Activated CD8-positive, alpha-beta T cell treated with anti-CD3 and anti-CD28 coated beads for 36 hours (primary cell): ENCODE measurements around the gene PAEP. TPM values are rescaled to one million over a fixed set of nuclear protein-coding genes. Genes with fewer than 3 reads are reported as not detected.
"Not testable (repeated sequence)": the region's sequence is repeated elsewhere in the genome, so short reads cannot be mapped to it uniquely, and the experiment has no call there.

Source experiments
- ATAC-seq: fragments of 200-7000 bp; cut with Tn5 transposase; one replicate; pipeline ENCODE4 v1.10.0; 2021; ENCODE audit warnings: mild to moderate bottlenecking, moderate library complexity
- CTCF ChIA-PET: fragments of 350-600 bp; sonication (Branson Sonifier 250); formaldehyde crosslinking; loops from one replicate; lab custom pipeline; 2021; ENCODE audit warnings: antibody characterized with exemption; lab: Charles Lee
- POLR2A ChIA-PET: fragments of 350-600 bp; sonication (Branson Sonifier 250); formaldehyde crosslinking; loops from one replicate; lab custom pipeline; 2021; ENCODE audit warnings: antibody characterized with exemption; lab: Charles Lee
- DNase-seq: peaks from one replicate; pipeline ENCODE4 v3.0.0-alpha.2; 2020
- H3K27ac Mint-ChIP-seq: one replicate; pipeline ENCODE4 v1.8.0; 2021; ENCODE audit warnings: mild to moderate bottlenecking, mixed read lengths
- H3K27me3 Mint-ChIP-seq: one replicate; pipeline ENCODE4 v1.8.0; 2021; ENCODE audit warnings: mixed read lengths
- H3K36me3 Mint-ChIP-seq: one replicate; pipeline ENCODE4 v1.8.0; 2021; ENCODE audit warnings: low read depth, mixed read lengths
- H3K4me1 Mint-ChIP-seq: one replicate; pipeline ENCODE4 v1.8.0; 2021; ENCODE audit warnings: low read depth, mixed read lengths
- H3K4me3 Mint-ChIP-seq: one replicate; pipeline ENCODE4 v1.8.0; 2021; ENCODE audit warnings: mild to moderate bottlenecking, moderate library complexity, mixed read lengths
- H3K9me3 Mint-ChIP-seq: one replicate; pipeline ENCODE4 v1.8.0; 2021; ENCODE audit warnings: mixed read lengths
- intact Hi-C: fragments of 100-400 bp; cut with micrococcal nuclease; formaldehyde crosslinking; loops from one replicate; pipeline ENCODE4 v1.10.0; 2022
- total RNA-seq, 2 experiments: library from RNA; stranded (reverse); gene quantifications; one replicate each; pipeline ENCODE4 v1.2.3, GENCODE V29; 2021
- TF ChIP-seq, protein P1 (sequence below): fragments of 200-600 bp; IDR thresholded peaks from one replicate; pipeline ENCODE4 v1.8.0; 2022; ENCODE audit warnings: antibody characterized with exemption, mild to moderate bottlenecking

Gene PAEP
- total RNA-seq, 2 experiments from 2014 or later: not detected

DNA sequence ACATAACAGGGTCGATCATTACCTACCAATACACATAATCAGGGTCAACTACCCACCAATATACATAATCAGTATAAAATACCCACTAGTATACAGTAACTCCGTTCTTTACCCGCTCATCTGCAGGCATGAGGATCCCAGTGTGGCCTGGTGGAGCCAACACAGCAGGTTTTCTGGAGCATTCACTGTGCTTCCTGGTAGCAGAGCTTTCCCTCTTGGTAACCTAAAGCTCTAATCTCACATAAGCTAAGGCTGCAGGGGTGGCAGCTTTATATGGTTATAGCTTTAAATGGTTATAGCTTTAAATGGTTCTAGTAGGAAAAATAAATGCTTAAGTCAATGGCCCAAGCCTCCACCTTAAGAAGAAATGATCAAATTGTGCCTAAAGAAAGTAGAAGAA lies 28.4 kb upstream of the PAEP start:
- CTCF ChIA-PET: no interaction called here

DNA sequence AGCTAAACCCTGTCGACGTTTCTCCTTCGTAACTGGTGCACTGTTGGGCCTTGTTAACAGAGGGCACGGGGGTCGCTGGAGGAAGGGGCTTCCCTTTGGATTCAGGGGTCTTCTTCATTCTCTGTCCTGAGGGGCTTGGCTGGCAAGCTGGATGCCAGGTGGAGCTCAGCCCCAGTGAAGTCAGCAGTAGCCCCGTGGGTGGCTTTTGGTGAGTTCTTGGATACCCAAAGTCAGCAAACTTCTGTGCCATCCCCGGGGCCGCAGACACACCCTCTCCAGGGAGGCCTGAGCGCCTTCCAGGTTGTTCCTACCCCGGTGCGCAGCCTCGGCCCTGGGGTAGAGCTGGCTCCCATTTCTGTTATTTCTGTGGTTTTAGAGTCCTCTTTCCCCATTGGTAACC lies 27.9 kb upstream of the PAEP start:
- ChIA-PET CTCF (no interaction called here), POLR2A (no interaction called here)
- peaks cover 14% of the 10 kb centered on the region for H3K27me3 Mint-ChIP-seq
- H3K36me3 Mint-ChIP-seq: no peaks in the 10 kb centered on the region
- no peak overlapping the region for H3K27ac Mint-ChIP-seq
- TF ChIP-seq, protein P1, sequence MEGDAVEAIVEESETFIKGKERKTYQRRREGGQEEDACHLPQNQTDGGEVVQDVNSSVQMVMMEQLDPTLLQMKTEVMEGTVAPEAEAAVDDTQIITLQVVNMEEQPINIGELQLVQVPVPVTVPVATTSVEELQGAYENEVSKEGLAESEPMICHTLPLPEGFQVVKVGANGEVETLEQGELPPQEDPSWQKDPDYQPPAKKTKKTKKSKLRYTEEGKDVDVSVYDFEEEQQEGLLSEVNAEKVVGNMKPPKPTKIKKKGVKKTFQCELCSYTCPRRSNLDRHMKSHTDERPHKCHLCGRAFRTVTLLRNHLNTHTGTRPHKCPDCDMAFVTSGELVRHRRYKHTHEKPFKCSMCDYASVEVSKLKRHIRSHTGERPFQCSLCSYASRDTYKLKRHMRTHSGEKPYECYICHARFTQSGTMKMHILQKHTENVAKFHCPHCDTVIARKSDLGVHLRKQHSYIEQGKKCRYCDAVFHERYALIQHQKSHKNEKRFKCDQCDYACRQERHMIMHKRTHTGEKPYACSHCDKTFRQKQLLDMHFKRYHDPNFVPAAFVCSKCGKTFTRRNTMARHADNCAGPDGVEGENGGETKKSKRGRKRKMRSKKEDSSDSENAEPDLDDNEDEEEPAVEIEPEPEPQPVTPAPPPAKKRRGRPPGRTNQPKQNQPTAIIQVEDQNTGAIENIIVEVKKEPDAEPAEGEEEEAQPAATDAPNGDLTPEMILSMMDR: no peak
- H3K9me3 Mint-ChIP-seq: no peaks in the 10 kb centered on the region
- H3K4me3 Mint-ChIP-seq: no peak overlapping the region
- intact Hi-C loops: no loop called here
- DNase-seq (no peak), ATAC-seq (no peak)
- no peaks in the 10 kb centered on the region for H3K4me1 Mint-ChIP-seq

More for the DNA sequence above, 28.4 kb upstream of the PAEP start:
- DNase-seq (no peak), ATAC-seq (no peak)
- Mint-ChIP-seq H3K27me3 (peaks cover 13% of the 10 kb centered on the region), H3K9me3 (no peaks in the 10 kb centered on the region), H3K4me1 (no peaks in the 10 kb centered on the region), H3K4me3 (no peak overlapping the region), H3K27ac (no peak overlapping the region), H3K36me3 (no peaks in the 10 kb centered on the region)
- POLR2A ChIA-PET: no interaction called here
- TF ChIP-seq, protein P1: no peak
- intact Hi-C loops: no loop called here

DNA sequence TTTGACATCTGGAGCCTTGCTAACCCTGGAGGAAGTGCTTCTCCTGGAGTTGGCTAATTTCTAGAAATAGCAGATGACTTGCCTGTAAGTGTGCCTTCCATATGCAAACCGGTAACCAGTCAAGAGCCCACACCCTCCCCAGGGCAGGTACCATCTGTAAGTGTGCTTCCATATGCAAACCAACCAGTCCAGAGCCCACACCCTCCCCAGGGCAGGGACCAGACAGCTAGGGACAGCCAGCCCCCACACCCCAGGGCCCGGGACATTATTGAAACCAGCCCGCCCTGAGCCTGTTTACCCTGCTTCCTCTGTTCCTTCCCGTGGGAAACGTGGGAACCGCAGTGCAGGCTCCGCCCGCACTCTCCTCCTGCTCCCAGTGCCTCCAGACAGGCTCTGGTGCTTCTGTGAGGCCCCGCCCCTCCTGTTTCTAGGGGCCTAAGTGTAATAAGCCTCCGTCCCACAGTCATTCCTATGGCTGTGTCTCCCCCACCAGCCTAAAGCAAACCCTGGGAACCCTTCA lies 27.3 kb upstream of the PAEP start:
- POLR2A ChIA-PET, DNase-seq, H3K9me3 Mint-ChIP-seq, H3K27ac Mint-ChIP-seq, ATAC-seq, CTCF ChIA-PET, H3K4me1 Mint-ChIP-seq, H3K36me3 Mint-ChIP-seq, H3K4me3 Mint-ChIP-seq, intact Hi-C loops: not testable (repeated sequence)
- peaks cover 16% of the 10 kb centered on the region for H3K27me3 Mint-ChIP-seq

DNA sequence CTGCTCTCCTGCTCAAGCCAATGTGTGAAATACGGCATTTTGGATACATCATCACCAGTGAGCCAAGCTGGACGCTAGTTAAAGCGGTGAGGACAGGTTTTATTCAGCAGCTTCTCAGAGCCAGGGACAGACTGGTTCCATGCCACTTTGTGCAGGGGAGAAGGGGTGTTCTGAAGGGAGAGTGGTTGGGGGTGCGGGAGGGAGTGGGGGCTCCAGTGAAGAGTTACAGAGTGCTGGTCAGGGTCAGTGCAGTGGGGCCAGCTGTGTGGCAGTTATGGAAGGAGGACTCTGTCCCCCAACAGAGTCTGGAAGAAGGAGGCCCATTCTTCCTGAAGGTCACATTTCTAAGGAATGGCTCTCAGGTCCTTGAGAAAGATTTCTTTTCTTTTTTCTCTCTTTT lies 26.7 kb upstream of the PAEP start:
- POLR2A ChIA-PET, CTCF ChIA-PET, H3K4me1 Mint-ChIP-seq, H3K36me3 Mint-ChIP-seq, intact Hi-C loops, DNase-seq, H3K27ac Mint-ChIP-seq, H3K9me3 Mint-ChIP-seq, ATAC-seq, H3K4me3 Mint-ChIP-seq: not testable (repeated sequence)
- H3K27me3 Mint-ChIP-seq: peaks cover 16% of the 10 kb centered on the region

DNA sequence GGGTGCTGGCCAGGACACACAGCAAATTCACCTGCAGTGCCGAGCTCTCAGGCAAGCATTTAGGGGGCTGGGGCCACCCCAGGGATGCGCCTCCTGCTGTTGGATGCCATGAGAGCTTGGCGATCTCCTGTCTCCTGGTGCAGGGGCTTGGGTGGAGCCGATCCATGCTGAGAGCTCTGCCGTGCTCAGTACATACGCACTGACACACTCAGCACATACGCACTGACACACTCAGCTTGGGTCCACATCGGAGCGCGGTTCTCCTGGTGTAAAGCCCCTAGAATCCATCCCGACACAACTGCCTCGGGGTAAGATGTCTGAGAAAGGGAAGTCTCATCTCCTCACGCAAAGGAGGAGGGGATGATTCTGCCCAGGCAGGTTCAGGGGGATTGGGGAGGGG lies 25.9 kb upstream of the PAEP start:
- H3K9me3 Mint-ChIP-seq, H3K27ac Mint-ChIP-seq, ATAC-seq, DNase-seq, H3K4me3 Mint-ChIP-seq, POLR2A ChIA-PET, H3K4me1 Mint-ChIP-seq, CTCF ChIA-PET, intact Hi-C loops, H3K36me3 Mint-ChIP-seq: not testable (repeated sequence)
- peaks cover 16% of the 10 kb centered on the region for H3K27me3 Mint-ChIP-seq

DNA sequence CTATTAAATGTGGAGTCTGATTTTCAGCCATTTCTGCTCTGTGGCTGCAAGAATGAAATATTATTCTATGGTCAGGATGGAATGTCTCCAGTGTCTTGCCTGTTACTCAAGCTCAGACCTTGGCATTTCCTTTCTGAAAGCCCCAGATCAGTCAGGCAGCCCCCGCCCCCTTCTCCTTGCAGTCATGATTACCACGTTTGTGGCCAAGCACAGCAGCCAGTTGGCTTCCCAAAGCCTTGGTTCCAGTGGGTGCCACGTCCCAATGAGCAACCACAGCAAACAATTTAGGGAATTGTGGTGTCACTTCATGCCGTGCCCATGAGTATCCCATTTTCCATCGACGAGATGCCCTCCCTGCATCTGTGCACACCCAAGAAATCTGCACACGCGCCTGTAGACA lies 25.3 kb upstream of the PAEP start:
- intact Hi-C loops: no loop called here
- Mint-ChIP-seq H3K9me3 (no peaks in the 10 kb centered on the region), H3K4me1 (no peaks in the 10 kb centered on the region), H3K36me3 (no peaks in the 10 kb centered on the region), H3K27me3 (peaks cover 16% of the 10 kb centered on the region), H3K4me3 (no peak overlapping the region), H3K27ac (no peak overlapping the region)
- no peak for ATAC-seq
- TF ChIP-seq, protein P1: no peak
- DNase-seq: no peak
- POLR2A ChIA-PET: no interaction called here
- CTCF ChIA-PET: no interaction called here

DNA sequence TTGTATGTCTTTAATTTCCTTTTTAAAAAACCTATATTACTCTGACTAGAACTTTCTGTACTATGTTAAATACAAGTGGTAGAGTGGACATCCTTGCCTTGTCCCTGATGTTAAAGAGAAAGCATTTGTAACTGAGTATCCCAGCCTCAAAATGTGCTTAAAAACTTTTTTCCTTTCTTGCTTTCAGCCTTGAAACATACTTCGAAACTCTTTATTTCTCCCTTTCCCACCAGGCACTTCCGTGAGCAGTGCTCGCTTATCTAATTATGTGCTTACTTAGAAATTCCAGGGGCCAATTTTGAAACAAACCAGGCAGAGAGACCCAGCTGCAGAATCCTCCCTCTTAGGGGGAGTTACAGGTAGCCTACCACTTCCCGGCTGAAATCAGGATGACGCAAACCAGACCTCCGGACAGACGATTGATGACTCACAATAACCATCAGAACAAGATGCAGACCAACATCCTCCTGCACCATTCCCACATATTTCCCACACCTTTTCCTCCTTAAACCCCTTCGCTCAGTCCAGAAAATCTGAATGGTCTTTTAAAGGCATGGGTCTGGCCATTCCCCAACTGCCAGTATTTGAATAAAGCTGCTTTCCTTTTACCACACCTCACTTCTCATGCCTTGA lies 18.2 kb upstream of the PAEP start:
- ATAC-seq, DNase-seq, H3K4me3 Mint-ChIP-seq, H3K36me3 Mint-ChIP-seq, CTCF ChIA-PET, intact Hi-C loops, H3K9me3 Mint-ChIP-seq, H3K4me1 Mint-ChIP-seq, H3K27me3 Mint-ChIP-seq, H3K27ac Mint-ChIP-seq, POLR2A ChIA-PET: not testable (repeated sequence)
